ENCODE data around the gene EDN2.

The EDN2 gene

GRCh38 chr1:41461790-41462679 is 22.4 kb downstream of the EDN2 start:
- no peak for DNase-seq

- DNase-seq, result no peak
Measured at GRCh38 chr1:41456847-41457540, 27.5 kb downstream of the EDN2 start.

- no peak for DNase-seq
Measured at GRCh38 chr1:41455479-41456332, 28.8 kb downstream of the EDN2 start.

DNA sequence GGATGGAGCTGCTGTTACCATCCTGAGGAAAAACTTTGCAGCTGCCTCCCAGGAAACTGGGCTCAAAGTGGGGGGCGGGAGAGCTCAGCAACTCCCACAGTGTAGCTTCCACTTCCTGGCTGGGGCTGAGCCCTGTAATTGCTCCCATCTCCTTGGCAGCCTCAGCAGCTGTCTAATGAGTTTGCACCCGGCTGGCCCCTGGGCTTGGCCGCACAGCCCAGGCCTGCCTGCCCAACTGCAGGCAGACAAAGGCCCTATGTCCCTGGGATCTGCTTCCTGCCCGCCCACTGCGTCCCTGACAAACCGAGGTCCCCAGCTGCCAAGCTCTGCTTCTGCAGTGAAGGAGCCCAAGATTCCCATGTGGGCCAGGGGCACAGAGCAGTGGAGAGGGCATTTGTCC is 30.1 kb downstream of the EDN2 start:
- DNase-seq, result no peak

GRCh38 chr1:41452704-41453290 is 31.7 kb downstream of the EDN2 start:
- DNase-seq, result no peak

DNA sequence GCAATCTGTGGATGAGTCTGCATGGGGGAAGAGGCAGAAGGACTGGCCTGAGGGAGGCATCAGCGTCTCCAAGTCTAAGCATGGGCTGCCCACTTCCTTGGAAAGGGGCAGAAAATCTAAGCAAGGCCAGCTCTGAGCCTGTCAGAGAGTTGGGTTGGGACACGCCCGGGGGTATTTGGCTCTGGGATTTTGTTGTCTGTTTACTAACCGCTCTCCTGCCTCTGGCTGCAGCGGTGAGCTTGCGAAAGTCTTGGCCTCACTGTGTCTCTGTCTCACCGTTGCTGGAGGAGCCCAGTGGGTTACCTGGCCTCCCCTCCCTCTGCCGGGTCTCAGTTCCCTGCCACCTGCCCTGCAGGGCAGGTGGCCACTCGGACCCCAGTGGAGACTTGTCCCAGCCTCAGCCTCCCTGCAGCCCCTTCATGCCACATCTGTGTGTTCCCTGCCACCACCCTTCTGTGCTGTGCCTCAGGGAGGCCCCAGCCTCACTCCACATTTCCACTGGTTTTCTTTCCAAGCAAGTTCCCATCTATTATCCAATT is 33.7 kb downstream of the EDN2 start:
- no peak for DNase-seq

DNA sequence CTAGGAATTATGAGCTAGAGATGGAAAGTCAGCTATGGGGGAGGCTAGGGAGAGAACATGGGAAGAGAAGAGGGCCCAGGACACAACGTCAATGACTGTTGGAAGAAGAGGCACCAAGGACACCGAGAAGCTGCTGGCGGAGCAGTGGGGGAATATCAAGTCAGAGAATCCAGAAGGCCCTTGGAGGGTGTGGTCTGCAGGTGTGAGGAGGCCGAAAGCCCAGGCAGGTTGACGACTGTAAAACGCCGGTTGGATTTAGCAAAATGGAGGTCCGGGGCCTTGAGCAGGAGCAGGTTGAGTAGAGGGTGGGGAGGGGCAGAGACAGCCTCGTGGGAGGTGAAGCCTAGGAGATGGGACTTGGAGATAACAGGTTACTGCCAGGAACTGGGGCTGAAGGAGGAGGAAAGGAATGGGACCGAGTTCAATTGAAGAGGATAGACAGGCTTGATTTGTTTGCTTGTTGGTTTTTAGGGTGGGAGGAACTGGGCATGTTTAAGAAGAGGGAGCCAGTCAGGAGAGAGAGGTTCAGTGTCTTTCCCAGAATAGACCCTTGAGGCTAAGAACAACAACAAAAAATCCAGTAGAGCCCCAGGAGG is 35.1 kb downstream of the EDN2 start:
- no peak for DNase-seq

- DNase-seq, result no peak
Measured at GRCh38 chr1:41448821-41449220, 35.7 kb downstream of the EDN2 start.

DNA sequence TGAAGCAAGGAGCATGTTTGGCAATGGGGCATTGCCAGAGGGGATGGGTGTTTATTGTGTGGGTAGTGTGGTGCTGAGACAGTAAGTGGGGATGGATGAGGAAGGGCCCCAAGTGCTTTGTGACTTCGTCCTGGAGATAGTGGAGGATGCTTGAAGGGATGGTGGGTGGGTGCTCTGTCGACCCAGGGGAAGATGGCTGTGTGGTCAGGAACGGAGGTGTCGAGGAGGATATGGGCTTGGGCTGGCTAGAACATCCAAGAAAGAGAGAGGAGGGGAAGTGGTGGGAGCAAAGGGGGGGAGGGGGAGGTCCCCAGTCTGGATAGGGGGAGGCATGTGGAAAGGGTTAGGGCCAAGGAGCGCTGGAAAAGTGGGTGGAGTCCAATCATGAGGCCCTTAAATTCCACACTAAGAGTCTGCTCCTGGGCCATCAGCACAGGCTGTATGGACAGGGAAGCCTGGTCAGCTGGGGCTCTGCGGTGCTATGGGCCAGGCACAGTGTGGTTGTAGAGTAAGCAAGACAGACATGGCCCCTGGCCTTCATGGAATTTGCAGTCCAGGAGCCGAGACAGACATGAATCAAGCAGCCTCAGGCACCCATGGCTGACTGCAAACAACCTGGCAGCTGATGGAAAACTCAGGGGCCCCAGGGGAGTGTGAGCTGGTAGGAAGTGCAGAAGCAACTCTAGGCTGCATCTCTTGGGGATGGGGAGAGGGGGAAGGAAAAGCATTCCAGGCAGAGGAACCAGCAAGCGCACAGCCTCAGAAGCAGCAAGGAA is 36.3 kb downstream of the EDN2 start:
- DNase-seq, result no peak

GRCh38 chr1:41446851-41447610 is 37.5 kb downstream of the EDN2 start:
- DNase-seq, result no peak

- no peak for DNase-seq
Measured at GRCh38 chr1:41444785-41445184, 39.7 kb downstream of the EDN2 start.

DNA sequence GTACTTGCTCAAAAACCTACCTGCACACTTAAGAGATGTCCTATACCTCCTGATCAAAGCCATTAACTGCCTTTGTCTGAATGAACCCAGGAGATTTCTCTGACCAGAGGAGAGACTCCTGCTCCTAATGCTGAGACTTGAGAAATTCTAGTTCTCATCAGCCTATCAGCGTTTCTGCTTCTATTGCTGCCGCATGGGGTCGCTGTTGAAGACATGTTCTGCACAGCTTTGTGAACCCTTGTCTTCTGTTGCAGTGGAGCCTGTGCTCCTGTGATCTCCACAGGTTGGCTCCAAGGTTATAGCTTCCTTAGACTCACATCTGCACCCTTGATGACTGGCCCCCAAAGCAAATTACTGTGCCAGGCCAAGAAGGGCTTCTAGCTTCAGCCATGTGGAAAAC is 40.2 kb downstream of the EDN2 start:
- DNase-seq, result no peak

- no peak for DNase-seq
Measured at GRCh38 chr1:41442697-41443251, 41.7 kb downstream of the EDN2 start.

- DNase-seq, result no peak
Measured at GRCh38 chr1:41440321-41441085, 44.0 kb downstream of the EDN2 start.

GRCh38 chr1:41439234-41439633 is 45.2 kb downstream of the EDN2 start:
- no peak for DNase-seq

GRCh38 chr1:41438711-41439110 is 45.8 kb downstream of the EDN2 start:
- no peak for DNase-seq

GRCh38 chr1:41437011-41437355 is 47.5 kb downstream of the EDN2 start:
- no peak for DNase-seq

GRCh38 chr1:41436281-41437010 is 48.0 kb downstream of the EDN2 start:
- no peak for DNase-seq

Data from DMS153 (cell line).